GM12878 (cell line): ENCODE data around the gene PLEKHA1. TPM values are rescaled to one million over a fixed set of nuclear protein-coding genes. Genes with fewer than 3 reads are reported as not detected.

Experiments
- ATAC-seq: fragments of 200-7000 bp; cut with Tn5 transposase; 3 replicates; pipeline ENCODE4 v1.9.1; 2020; ENCODE audit warnings: mild to moderate bottlenecking, moderate library complexity
- BruUV-seq: library from RNA; stranded (reverse); fragments of 400-500 nt; replicated peaks from 2 replicates; lab custom pipeline; 2021; lab: Mats Ljungman, UMichigan
- CTCF ChIA-PET: fragments of 300-600 bp; sonication (Branson Sonifier 250); formaldehyde crosslinking; extraction: SDS; loops from one replicate; lab custom pipeline; 2021; ENCODE audit warnings: inconsistent platforms; lab: Yijun Ruan, JAX
- POLR2A ChIA-PET: fragments of 350-600 bp; formaldehyde crosslinking; extraction: SDS; loops from one replicate; lab custom pipeline; 2021; ENCODE audit warnings: inconsistent platforms; lab: Charles Lee
- RAD21 ChIA-PET: fragments of 300-600 bp; sonication (Branson Sonifier 250); formaldehyde crosslinking; loops from one replicate; lab custom pipeline; 2023; ENCODE audit warnings: antibody characterized with exemption; ENCODE audit not compliant: unreplicated experiment; lab: Charles Lee
- SMC1A ChIA-PET: fragments of 300-600 bp; sonication (Branson Sonifier 250); formaldehyde crosslinking; loops from one replicate; lab custom pipeline; 2023; ENCODE audit not compliant: unreplicated experiment, uncharacterized antibody; lab: Charles Lee
- DNase-seq: peaks from one replicate; pipeline ENCODE4 v3.0.0-alpha.2; 2011; ENCODE audit warnings: low read depth, low spot score
- FAIRE-seq: peaks from 3 replicates; lab custom pipeline; 2011; peaks lifted over from hg19 to GRCh38; lab: Jason Lieb, UNC
- H2AFZ ChIP-seq: 2 replicates; pipeline ENCODE4 v1.6.0; 2011; ENCODE audit warnings: low read depth, low read length, control low read depth; ENCODE audit not compliant: control insufficient read depth
- H3K27ac ChIP-seq: 2 replicates; pipeline ENCODE4 v1.5.1; 2011; ENCODE audit warnings: control low read depth; ENCODE audit not compliant: control insufficient read depth, insufficient read depth
- H3K27me3 ChIP-seq, 2 experiments: replicated peaks in 1 of 2; 2 replicates each; pipeline versions ENCODE4 v1.6.0 to v1.6.1; 2011; ENCODE audit warnings: low read length in 1 of 2; ENCODE audit not compliant: control insufficient read depth in 2 of 2, insufficient read depth in 2 of 2
- H3K36me3 ChIP-seq, 2 experiments: 2 replicates each; pipeline ENCODE4 v1.5.1; 2011; ENCODE audit warnings: low read length in 1 of 2; ENCODE audit not compliant: control insufficient read depth in 2 of 2, insufficient read depth in 2 of 2
- H3K4me1 ChIP-seq: 2 replicates; pipeline ENCODE4 v1.6.1; 2011; ENCODE audit warnings: mild to moderate bottlenecking, low read length, moderate library complexity, mixed read lengths; ENCODE audit not compliant: control insufficient read depth, insufficient read depth
- H3K4me2 ChIP-seq: 2 replicates; pipeline ENCODE4 v1.6.0; 2011; ENCODE audit warnings: control low read depth; ENCODE audit not compliant: control insufficient read depth, insufficient read depth
- H3K4me3 ChIP-seq: fragments of 200-600 bp; sonication (generic); 2 replicates; pipeline ENCODE4 v1.5.1; 2016
- H3K79me2 ChIP-seq: 2 replicates; pipeline ENCODE4 v1.6.0; 2011; ENCODE audit warnings: low read length; ENCODE audit not compliant: control insufficient read depth, insufficient read depth
- H3K9ac ChIP-seq: 2 replicates; pipeline ENCODE4 v1.8.0; 2011; ENCODE audit warnings: low read length, control low read depth, mixed read lengths; ENCODE audit not compliant: control insufficient read depth, insufficient read depth
- H3K9me3 ChIP-seq: replicated peaks from 3 replicates; pipeline ENCODE4 v1.5.1; 2011; ENCODE audit warnings: mild to moderate bottlenecking, low read length; ENCODE audit not compliant: control insufficient read depth, insufficient read depth
- H4K20me1 ChIP-seq: 2 replicates; pipeline ENCODE4 v1.6.0; 2011; ENCODE audit not compliant: control insufficient read depth, insufficient read depth
- ASH2L ChIP-seq: fragments of 300-600, 200-600 bp; sonication (generic); IDR thresholded peaks from 2 replicates; pipeline ENCODE4 v1.6.1; 2017; ENCODE audit warnings: low read depth, mild to moderate bottlenecking, borderline replicate concordance
- ATF2 ChIP-seq: IDR thresholded peaks from 2 replicates; pipeline ENCODE4 v1.6.1; 2012; ENCODE audit warnings: low read length, inconsistent platforms
- BCL11A ChIP-seq: IDR thresholded peaks from 2 replicates; pipeline ENCODE4 v1.6.1; 2011; ENCODE audit warnings: low read depth, low read length
- CBX3 ChIP-seq: fragments of 200-600 bp; sonication (generic); IDR thresholded peaks from 2 replicates; pipeline ENCODE4 v1.6.1; 2016; ENCODE audit warnings: low read depth, borderline replicate concordance
- EGR1 ChIP-seq, 2 experiments: IDR thresholded peaks; 1 replicate in 1 of 2; 2 replicates in 1 of 2; pipeline ENCODE4 v1.6.1; 2011 to 2012; ENCODE audit warnings: low read depth in 2 of 2, low read length in 2 of 2, borderline replicate concordance in 1 of 2, mild to moderate bottlenecking in 1 of 2, moderate library complexity in 1 of 2
- FOS ChIP-seq: IDR thresholded peaks from 3 replicates; pipeline ENCODE4 v1.6.1; 2011; ENCODE audit warnings: borderline replicate concordance; ENCODE audit not compliant: insufficient read length; ENCODE audit errors: extremely low read depth
- FOXM1 ChIP-seq: IDR thresholded peaks from 2 replicates; pipeline ENCODE4 v1.6.1; 2012; ENCODE audit warnings: low read depth, mild to moderate bottlenecking, inconsistent platforms, low read length, moderate library complexity
- IRF4 ChIP-seq: IDR thresholded peaks from 2 replicates; pipeline ENCODE4 v1.6.1; 2011; ENCODE audit warnings: low read depth, low read length
- JUNB ChIP-seq: IDR thresholded peaks from 2 replicates; pipeline ENCODE4 v1.6.1; 2016; ENCODE audit warnings: antibody characterized with exemption, mild to moderate bottlenecking
- KDM1A ChIP-seq: fragments of 200-600 bp; sonication (generic); IDR thresholded peaks from 2 replicates; pipeline ENCODE4 v1.6.1; 2016; ENCODE audit warnings: borderline replicate concordance
- MEF2A ChIP-seq: IDR thresholded peaks from 2 replicates; pipeline ENCODE4 v1.6.1; 2011; ENCODE audit warnings: low read depth, mild to moderate bottlenecking, low read length, moderate library complexity; ENCODE audit not compliant: insufficient read depth
- NBN ChIP-seq: fragments of 450-650 bp; IDR thresholded peaks from 2 replicates; pipeline ENCODE4 v1.6.1; 2016
- NFIC ChIP-seq: IDR thresholded peaks from 2 replicates; pipeline ENCODE4 v1.6.1; 2012; ENCODE audit warnings: low read depth, mild to moderate bottlenecking, inconsistent platforms, low read length, moderate library complexity
- NR2C1 ChIP-seq: fragments of 450-650 bp; IDR thresholded peaks from 2 replicates; pipeline ENCODE4 v1.6.1; 2017; ENCODE audit warnings: antibody characterized with exemption, mild to moderate bottlenecking, moderate library complexity
- NR2C2 ChIP-seq: IDR thresholded peaks from 2 replicates; pipeline ENCODE4 v1.6.1; 2011; ENCODE audit warnings: borderline replicate concordance, low read depth; ENCODE audit not compliant: control insufficient read depth, insufficient read length
- PKNOX1 ChIP-seq: fragments of 450-650 bp; IDR thresholded peaks from 2 replicates; pipeline ENCODE4 v1.6.1; 2016; ENCODE audit warnings: mild to moderate bottlenecking
- POLR2AphosphoS2 ChIP-seq: IDR thresholded peaks from 2 replicates; pipeline ENCODE4 v1.6.1; 2011; ENCODE audit warnings: low read depth, mild to moderate bottlenecking, low read length, improper control_type of control experiment, moderate library complexity
- RAD21 ChIP-seq: IDR thresholded peaks from 2 replicates; pipeline ENCODE4 v1.6.1; 2011; ENCODE audit warnings: mild to moderate bottlenecking, low read depth, low read length, moderate library complexity; ENCODE audit not compliant: insufficient read depth
- RAD51 ChIP-seq: fragments of 450-650 bp; IDR thresholded peaks from 2 replicates; pipeline ENCODE4 v1.6.1; 2016; ENCODE audit warnings: moderate library complexity, mild to moderate bottlenecking, inconsistent platforms
- RUNX3 ChIP-seq: IDR thresholded peaks from 2 replicates; pipeline ENCODE4 v1.6.1; 2012; ENCODE audit warnings: low read length, inconsistent platforms
- SMAD5 ChIP-seq: IDR thresholded peaks from 2 replicates; pipeline ENCODE4 v1.6.1; 2016; ENCODE audit warnings: antibody characterized with exemption, low read depth
- SMARCA5 ChIP-seq: fragments of 450-650 bp; IDR thresholded peaks from 2 replicates; pipeline ENCODE4 v1.6.1; 2017; ENCODE audit warnings: mild to moderate bottlenecking
- SREBF1 ChIP-seq: IDR thresholded peaks from 2 replicates; pipeline ENCODE4 v1.6.1; 2012; ENCODE audit warnings: mild to moderate bottlenecking, low read length
- SUPT20H ChIP-seq: IDR thresholded peaks from 2 replicates; pipeline ENCODE4 v1.6.1; 2011; ENCODE audit warnings: low read depth, mild to moderate bottlenecking, low read length, moderate library complexity, borderline replicate concordance; ENCODE audit not compliant: control insufficient read depth
- ZNF207 ChIP-seq: fragments of 450-650 bp; IDR thresholded peaks from 2 replicates; pipeline ENCODE4 v1.6.1; 2014; ENCODE audit warnings: antibody characterized with exemption, mild to moderate bottlenecking, borderline replicate concordance
- ZNF217 ChIP-seq: fragments of 450-650 bp; IDR thresholded peaks from 2 replicates; pipeline ENCODE4 v1.6.1; 2017; ENCODE audit warnings: antibody characterized with exemption, mild to moderate bottlenecking
- WGBS: methylation state at CpG from one replicate; pipeline ENCODE4 v1.1.6; 2016; ENCODE audit warnings: low lambda C conversion rate; ENCODE audit not compliant: insufficient replicate concordance, insufficient coverage; ENCODE audit errors: missing lambda C conversion rate; 5-methylcytosine and 5-hydroxymethylcytosine counted together
- in situ Hi-C: fragments of 300-500 bp; cut with MboI; formaldehyde crosslinking; loops from 9 replicates; pipeline ENCODE4 v1.14.3; 2018; ENCODE audit warnings: mixed read lengths
- intact Hi-C: fragments of 100-400 bp; cut with micrococcal nuclease; formaldehyde crosslinking; loops from one replicate; pipeline ENCODE4 v1.14.2; 2022; ENCODE audit not compliant: unreplicated experiment
- polyA plus RNA-seq, 11 experiments: library from polyadenylated mRNA; depleted of rRNA in 4 of 11; unstranded in 6 of 11; stranded (reverse) in 5 of 11; fragments of >200 nt; fragmentation: Nextera tagmentation in 4 of 11; fragmentation: Illumina TruSeq in 1 of 11; extraction: Ambion mirVana in 4 of 11; extraction: Trizol in 1 of 11; gene quantifications; 1 replicate in 1 of 11; 2 replicates in 10 of 11; pipeline versions ENCODE4 v1.2.1 to v1.2.3, GENCODE V29; 2011 to 2016; ENCODE audit warnings: inconsistent platforms in 2 of 11, missing spikeins in 2 of 11, low read depth in 1 of 11
- total RNA-seq, 4 experiments: library from RNA; depleted of rRNA in 3 of 4; stranded (reverse); fragments of >200 nt in 3 of 4; fragmentation: Illumina TruSeq in 1 of 4; extraction: Trizol in 1 of 4; gene quantifications; 2 replicates each; pipeline versions ENCODE4 v1.2.1 to v1.2.3, GENCODE V29; 2013 to 2021

The PLEKHA1 gene
- total and polyA plus RNA-seq, 10 of the 15 experiments (the other 5 are each of a cell fraction or from before 2014, with no cell fraction given) = 0.15 to 6.0 (median 0.32) TPM

GRCh38 chr10:122388287-122388997 is 13.9 kb downstream of the PLEKHA1 start:
- ATAC-seq = no peak
- Histone ChIP-seq H3K36me3 (no peaks in the 10 kb centered on the region), H3K9me3 (no peaks in the 10 kb centered on the region), H3K9ac (no peak overlapping the region), H3K4me1 (no peaks in the 10 kb centered on the region), H2AFZ (no peak overlapping the region), H3K4me2 (no peak overlapping the region), H3K79me2 (no peaks in the 10 kb centered on the region), H3K27me3 (no peaks in the 10 kb centered on the region), H3K4me3 (no peak overlapping the region), H3K27ac (no peak overlapping the region), H4K20me1 (no peaks in the 10 kb centered on the region)
- WGBS = 0% methylated on average over 1 of the region's 1 CpG
- no peak for FAIRE-seq
- ChIA-PET POLR2A (no interaction called here), RAD21 (no interaction called here), SMC1A (interaction anchor here (1.4 kb wide), 1 partner anchor 13 kb away, joined by 3 read pairs; no protein-coding TSS in a partner anchor), CTCF (no interaction called here)
- no peak for DNase-seq
- BruUV-seq = no TSS peak
- in situ Hi-C loops (no loop called here), intact Hi-C loops (no loop called here)
- TF ChIP-seq CBX3 = no peak
- no peak for TF ChIP-seq RAD21
- TF ChIP-seq SUPT20H = no peak
- no peak for TF ChIP-seq RAD51
- no peak for TF ChIP-seq ZNF217
- TF ChIP-seq IRF4 = peak; percentile 23; the same call in 1 of the 2 replicates
- peak; percentile 65; the same call in 1 of the 2 replicates for TF ChIP-seq NFIC
- TF ChIP-seq SMARCA5 = no peak
- TF ChIP-seq SMAD5 = no peak
- no peak for TF ChIP-seq PKNOX1
- no peak for TF ChIP-seq MEF2A
- no peak for TF ChIP-seq NR2C1
- no peak for TF ChIP-seq ZNF207
- no peak for TF ChIP-seq NR2C2
- TF ChIP-seq FOS = no peak
- no peak for TF ChIP-seq ASH2L
- no peak for TF ChIP-seq KDM1A
- TF ChIP-seq FOXM1 = 0 out of 2 replicates have a peak, but pooled peaks have one; percentile 28
- TF ChIP-seq NBN = no peak
- TF ChIP-seq ATF2 = 0 out of 2 replicates have a peak, but pooled peaks have one; percentile 33
- peak; percentile 82 for TF ChIP-seq RUNX3
- peak; percentile 79 for TF ChIP-seq JUNB
- no peak for TF ChIP-seq SREBF1
- TF ChIP-seq POLR2AphosphoS2 = no peak
- TF ChIP-seq BCL11A = peak; percentile 71; the same call in 1 of the 2 replicates
- no peak for TF ChIP-seq EGR1 (IDR thresholded peaks at IDR 0.05; ENCODE audit: borderline replicate concordance in 1 of 2, low read depth in 2 of 2, low read length in 2 of 2)
